GM12878 (cell line): ENCODE measurements around the gene ARHGAP22. TPM values are rescaled to one million over a fixed set of nuclear protein-coding genes. Genes with fewer than 3 reads are reported as not detected.

Source experiments
- ATAC-seq: fragments of 200-7000 bp; cut with Tn5 transposase; 3 replicates; pipeline ENCODE4 v1.9.1; 2020; ENCODE audit warnings: mild to moderate bottlenecking, moderate library complexity
- BruUV-seq: library from RNA; stranded (reverse); fragments of 400-500 nt; replicated peaks from 2 replicates; lab custom pipeline; 2021; lab: Mats Ljungman, UMichigan
- CTCF ChIA-PET: fragments of 300-600 bp; sonication (Branson Sonifier 250); formaldehyde crosslinking; extraction: SDS; loops from one replicate; lab custom pipeline; 2021; ENCODE audit warnings: inconsistent platforms; lab: Yijun Ruan, JAX
- POLR2A ChIA-PET: fragments of 350-600 bp; formaldehyde crosslinking; extraction: SDS; loops from one replicate; lab custom pipeline; 2021; ENCODE audit warnings: inconsistent platforms; lab: Charles Lee
- RAD21 ChIA-PET: fragments of 300-600 bp; sonication (Branson Sonifier 250); formaldehyde crosslinking; loops from one replicate; lab custom pipeline; 2023; ENCODE audit warnings: antibody characterized with exemption; ENCODE audit not compliant: unreplicated experiment; lab: Charles Lee
- SMC1A ChIA-PET: fragments of 300-600 bp; sonication (Branson Sonifier 250); formaldehyde crosslinking; loops from one replicate; lab custom pipeline; 2023; ENCODE audit not compliant: unreplicated experiment, uncharacterized antibody; lab: Charles Lee
- DNase-seq: peaks from one replicate; pipeline ENCODE4 v3.0.0-alpha.2; 2011; ENCODE audit warnings: low read depth, low spot score
- FAIRE-seq: peaks from 3 replicates; lab custom pipeline; 2011; peaks lifted over from hg19 to GRCh38; lab: Jason Lieb, UNC
- H2AFZ ChIP-seq: 2 replicates; pipeline ENCODE4 v1.6.0; 2011; ENCODE audit warnings: low read depth, low read length, control low read depth; ENCODE audit not compliant: control insufficient read depth
- H3K27ac ChIP-seq: 2 replicates; pipeline ENCODE4 v1.5.1; 2011; ENCODE audit warnings: control low read depth; ENCODE audit not compliant: control insufficient read depth, insufficient read depth
- H3K27me3 ChIP-seq, 2 experiments: replicated peaks in 1 of 2; 2 replicates each; pipeline versions ENCODE4 v1.6.0 to v1.6.1; 2011; ENCODE audit warnings: low read length in 1 of 2; ENCODE audit not compliant: control insufficient read depth in 2 of 2, insufficient read depth in 2 of 2
- H3K36me3 ChIP-seq, 2 experiments: 2 replicates each; pipeline ENCODE4 v1.5.1; 2011; ENCODE audit warnings: low read length in 1 of 2; ENCODE audit not compliant: control insufficient read depth in 2 of 2, insufficient read depth in 2 of 2
- H3K4me1 ChIP-seq: 2 replicates; pipeline ENCODE4 v1.6.1; 2011; ENCODE audit warnings: mild to moderate bottlenecking, low read length, moderate library complexity, mixed read lengths; ENCODE audit not compliant: control insufficient read depth, insufficient read depth
- H3K4me2 ChIP-seq: 2 replicates; pipeline ENCODE4 v1.6.0; 2011; ENCODE audit warnings: control low read depth; ENCODE audit not compliant: control insufficient read depth, insufficient read depth
- H3K4me3 ChIP-seq: fragments of 200-600 bp; sonication (generic); 2 replicates; pipeline ENCODE4 v1.5.1; 2016
- H3K79me2 ChIP-seq: 2 replicates; pipeline ENCODE4 v1.6.0; 2011; ENCODE audit warnings: low read length; ENCODE audit not compliant: control insufficient read depth, insufficient read depth
- H3K9ac ChIP-seq: 2 replicates; pipeline ENCODE4 v1.8.0; 2011; ENCODE audit warnings: low read length, control low read depth, mixed read lengths; ENCODE audit not compliant: control insufficient read depth, insufficient read depth
- H3K9me3 ChIP-seq: replicated peaks from 3 replicates; pipeline ENCODE4 v1.5.1; 2011; ENCODE audit warnings: mild to moderate bottlenecking, low read length; ENCODE audit not compliant: control insufficient read depth, insufficient read depth
- H4K20me1 ChIP-seq: 2 replicates; pipeline ENCODE4 v1.6.0; 2011; ENCODE audit not compliant: control insufficient read depth, insufficient read depth
- BCL11A ChIP-seq: IDR thresholded peaks from 2 replicates; pipeline ENCODE4 v1.6.1; 2011; ENCODE audit warnings: low read depth, low read length
- BRCA1 ChIP-seq: IDR thresholded peaks from 2 replicates; pipeline ENCODE4 v1.6.1; 2011; ENCODE audit warnings: low read depth, low read length, improper control_type of control experiment
- CBX5 ChIP-seq: sonication (generic); IDR thresholded peaks from 2 replicates; pipeline ENCODE4 v1.6.1; 2016; ENCODE audit warnings: low read depth, moderate library complexity, mild to moderate bottlenecking, inconsistent platforms
- CHD1 ChIP-seq: IDR thresholded peaks from 2 replicates; pipeline ENCODE4 v1.6.1; 2012; ENCODE audit warnings: low read depth, low read length, improper control_type of control experiment
- CREM ChIP-seq: IDR thresholded peaks from 2 replicates; pipeline ENCODE4 v1.6.1; 2014; ENCODE audit warnings: antibody characterized with exemption, low read depth
- CTCF ChIP-seq, 3 experiments: IDR thresholded peaks in 2 of 3; conservative IDR thresholded peaks in 1 of 3; 2 replicates each; pipeline ENCODE4 v1.5.1; 2011; ENCODE audit warnings: low read depth in 3 of 3, low read length in 3 of 3, mild to moderate bottlenecking in 3 of 3, control low read depth in 2 of 3, moderate library complexity in 2 of 3, inconsistent platforms in 1 of 3, mixed read lengths in 1 of 3; ENCODE audit not compliant: control insufficient read depth in 2 of 3, insufficient read depth in 1 of 3; ENCODE audit errors: extremely low read depth in 1 of 3
- IKZF1 ChIP-seq: fragments of 450-650 bp; conservative IDR thresholded peaks from 2 replicates; pipeline ENCODE4 v1.6.1; 2017; ENCODE audit warnings: antibody characterized with exemption, mild to moderate bottlenecking
- POLR2AphosphoS2 ChIP-seq: IDR thresholded peaks from 2 replicates; pipeline ENCODE4 v1.6.1; 2011; ENCODE audit warnings: low read depth, mild to moderate bottlenecking, low read length, improper control_type of control experiment, moderate library complexity
- RAD21 ChIP-seq: IDR thresholded peaks from 2 replicates; pipeline ENCODE4 v1.6.1; 2011; ENCODE audit warnings: mild to moderate bottlenecking, low read depth, low read length, moderate library complexity; ENCODE audit not compliant: insufficient read depth
- RFX5 ChIP-seq: IDR thresholded peaks from 2 replicates; pipeline ENCODE4 v1.6.1; 2011; ENCODE audit warnings: low read depth, low read length, improper control_type of control experiment
- TAF1 ChIP-seq: IDR thresholded peaks from 2 replicates; pipeline ENCODE4 v1.6.1; 2011; ENCODE audit warnings: mild to moderate bottlenecking, low read depth, low read length, borderline replicate concordance
- WGBS: methylation state at CpG from one replicate; pipeline ENCODE4 v1.1.6; 2016; ENCODE audit warnings: low lambda C conversion rate; ENCODE audit not compliant: insufficient replicate concordance, insufficient coverage; ENCODE audit errors: missing lambda C conversion rate; 5-methylcytosine and 5-hydroxymethylcytosine counted together
- in situ Hi-C: fragments of 300-500 bp; cut with MboI; formaldehyde crosslinking; loops from 9 replicates; pipeline ENCODE4 v1.14.3; 2018; ENCODE audit warnings: mixed read lengths
- intact Hi-C: fragments of 100-400 bp; cut with micrococcal nuclease; formaldehyde crosslinking; loops from one replicate; pipeline ENCODE4 v1.14.2; 2022; ENCODE audit not compliant: unreplicated experiment
- polyA plus RNA-seq, 11 experiments: library from polyadenylated mRNA; depleted of rRNA in 4 of 11; unstranded in 6 of 11; stranded (reverse) in 5 of 11; fragments of >200 nt; fragmentation: Nextera tagmentation in 4 of 11; fragmentation: Illumina TruSeq in 1 of 11; extraction: Ambion mirVana in 4 of 11; extraction: Trizol in 1 of 11; gene quantifications; 1 replicate in 1 of 11; 2 replicates in 10 of 11; pipeline versions ENCODE4 v1.2.1 to v1.2.3, GENCODE V29; 2011 to 2016; ENCODE audit warnings: inconsistent platforms in 2 of 11, missing spikeins in 2 of 11, low read depth in 1 of 11
- total RNA-seq, 4 experiments: library from RNA; depleted of rRNA in 3 of 4; stranded (reverse); fragments of >200 nt in 3 of 4; fragmentation: Illumina TruSeq in 1 of 4; extraction: Trizol in 1 of 4; gene quantifications; 2 replicates each; pipeline versions ENCODE4 v1.2.1 to v1.2.3, GENCODE V29; 2013 to 2021
- TF ChIP-seq, protein P1 (sequence below): fragments of 450-650 bp; IDR thresholded peaks from 2 replicates; pipeline ENCODE4 v1.6.1; 2017; ENCODE audit warnings: mild to moderate bottlenecking, low read depth, inconsistent platforms; ENCODE audit not compliant: poor library complexity, severe bottlenecking
- TF ChIP-seq, protein P2 (sequence below): IDR thresholded peaks from 2 replicates; pipeline ENCODE4 v1.6.1; 2012; ENCODE audit warnings: low read length, inconsistent platforms
- TF ChIP-seq, protein P3 (sequence below): fragments of 450-650 bp; conservative IDR thresholded peaks from 2 replicates; pipeline ENCODE4 v1.6.1; 2017; ENCODE audit warnings: mild to moderate bottlenecking, moderate library complexity

ARHGAP22 gene
- total and polyA plus RNA-seq, 10 of the 15 experiments (the other 5 are each of a cell fraction or from before 2014, with no cell fraction given), result 0.07 to 0.61 (median 0.18) TPM; not detected in 5

DNA sequence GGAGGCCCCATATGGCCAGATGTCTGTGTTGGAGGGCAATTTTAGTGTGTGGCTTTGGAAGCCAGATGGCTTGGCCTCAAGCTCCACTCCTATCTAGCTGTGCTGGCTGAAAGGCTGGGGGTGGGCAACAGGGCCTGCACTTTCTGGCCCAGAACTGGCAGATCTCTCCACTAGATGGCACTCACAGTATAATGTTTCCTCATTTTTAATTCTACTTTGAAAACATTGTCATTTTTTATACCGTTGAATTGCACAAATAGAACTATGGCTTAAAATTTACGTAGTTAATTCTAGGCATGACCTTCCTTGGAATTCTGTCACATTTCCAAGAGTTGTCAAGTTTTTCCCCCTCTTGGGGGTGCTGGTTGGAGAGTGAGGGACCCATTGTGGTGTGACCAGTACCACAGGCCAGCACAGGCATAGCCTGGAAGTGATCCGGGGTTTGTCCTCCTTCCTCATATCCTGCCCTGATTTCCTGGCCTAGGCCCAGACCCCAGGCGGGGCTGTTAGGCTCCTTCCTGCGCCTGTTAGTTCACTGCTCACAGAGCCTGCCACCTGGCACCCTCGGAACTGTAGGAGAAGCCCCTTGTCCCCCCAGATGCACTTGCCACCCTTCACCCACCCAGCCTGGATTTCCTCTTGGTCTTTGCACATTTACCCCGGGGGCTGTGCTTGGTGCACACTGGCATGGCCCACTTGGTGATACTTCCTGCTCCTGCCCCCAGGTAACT, 52.8 kb downstream of the ARHGAP22 start (continued):
- TF ChIP-seq CREM (no peak), POLR2AphosphoS2 (no peak), CTCF (IDR thresholded peaks at IDR 0.05 in 2 of 3, conservative IDR thresholded peaks at IDR 0.05 in 1 of 3; ENCODE audit: control insufficient read depth in 2 of 3, extremely low read depth in 1 of 3, insufficient read depth in 1 of 3, low read depth in 3 of 3, low read length in 3 of 3) (peak; percentile 60 to 84 (median 78)), IKZF1 (no peak), RAD21 (peak; percentile 80)

GRCh38 chr10:48550977-48551376, 53.9 kb downstream of the ARHGAP22 start:
- FAIRE-seq, result no peak
- TF ChIP-seq, protein P1, sequence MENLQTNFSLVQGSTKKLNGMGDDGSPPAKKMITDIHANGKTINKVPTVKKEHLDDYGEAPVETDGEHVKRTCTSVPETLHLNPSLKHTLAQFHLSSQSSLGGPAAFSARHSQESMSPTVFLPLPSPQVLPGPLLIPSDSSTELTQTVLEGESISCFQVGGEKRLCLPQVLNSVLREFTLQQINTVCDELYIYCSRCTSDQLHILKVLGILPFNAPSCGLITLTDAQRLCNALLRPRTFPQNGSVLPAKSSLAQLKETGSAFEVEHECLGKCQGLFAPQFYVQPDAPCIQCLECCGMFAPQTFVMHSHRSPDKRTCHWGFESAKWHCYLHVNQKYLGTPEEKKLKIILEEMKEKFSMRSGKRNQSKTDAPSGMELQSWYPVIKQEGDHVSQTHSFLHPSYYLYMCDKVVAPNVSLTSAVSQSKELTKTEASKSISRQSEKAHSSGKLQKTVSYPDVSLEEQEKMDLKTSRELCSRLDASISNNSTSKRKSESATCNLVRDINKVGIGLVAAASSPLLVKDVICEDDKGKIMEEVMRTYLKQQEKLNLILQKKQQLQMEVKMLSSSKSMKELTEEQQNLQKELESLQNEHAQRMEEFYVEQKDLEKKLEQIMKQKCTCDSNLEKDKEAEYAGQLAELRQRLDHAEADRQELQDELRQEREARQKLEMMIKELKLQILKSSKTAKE, result no peak
- TF ChIP-seq, protein P2, sequence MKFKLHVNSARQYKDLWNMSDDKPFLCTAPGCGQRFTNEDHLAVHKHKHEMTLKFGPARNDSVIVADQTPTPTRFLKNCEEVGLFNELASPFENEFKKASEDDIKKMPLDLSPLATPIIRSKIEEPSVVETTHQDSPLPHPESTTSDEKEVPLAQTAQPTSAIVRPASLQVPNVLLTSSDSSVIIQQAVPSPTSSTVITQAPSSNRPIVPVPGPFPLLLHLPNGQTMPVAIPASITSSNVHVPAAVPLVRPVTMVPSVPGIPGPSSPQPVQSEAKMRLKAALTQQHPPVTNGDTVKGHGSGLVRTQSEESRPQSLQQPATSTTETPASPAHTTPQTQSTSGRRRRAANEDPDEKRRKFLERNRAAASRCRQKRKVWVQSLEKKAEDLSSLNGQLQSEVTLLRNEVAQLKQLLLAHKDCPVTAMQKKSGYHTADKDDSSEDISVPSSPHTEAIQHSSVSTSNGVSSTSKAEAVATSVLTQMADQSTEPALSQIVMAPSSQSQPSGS, result no peak
- no peak for TF ChIP-seq CBX5
- TF ChIP-seq TAF1, result no peak
- TF ChIP-seq, protein P3, sequence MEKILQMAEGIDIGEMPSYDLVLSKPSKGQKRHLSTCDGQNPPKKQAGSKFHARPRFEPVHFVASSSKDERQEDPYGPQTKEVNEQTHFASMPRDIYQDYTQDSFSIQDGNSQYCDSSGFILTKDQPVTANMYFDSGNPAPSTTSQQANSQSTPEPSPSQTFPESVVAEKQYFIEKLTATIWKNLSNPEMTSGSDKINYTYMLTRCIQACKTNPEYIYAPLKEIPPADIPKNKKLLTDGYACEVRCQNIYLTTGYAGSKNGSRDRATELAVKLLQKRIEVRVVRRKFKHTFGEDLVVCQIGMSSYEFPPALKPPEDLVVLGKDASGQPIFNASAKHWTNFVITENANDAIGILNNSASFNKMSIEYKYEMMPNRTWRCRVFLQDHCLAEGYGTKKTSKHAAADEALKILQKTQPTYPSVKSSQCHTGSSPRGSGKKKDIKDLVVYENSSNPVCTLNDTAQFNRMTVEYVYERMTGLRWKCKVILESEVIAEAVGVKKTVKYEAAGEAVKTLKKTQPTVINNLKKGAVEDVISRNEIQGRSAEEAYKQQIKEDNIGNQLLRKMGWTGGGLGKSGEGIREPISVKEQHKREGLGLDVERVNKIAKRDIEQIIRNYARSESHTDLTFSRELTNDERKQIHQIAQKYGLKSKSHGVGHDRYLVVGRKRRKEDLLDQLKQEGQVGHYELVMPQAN, result no peak
- TF ChIP-seq BCL11A, result no peak
- TF ChIP-seq RFX5, result no peak
- no peak for TF ChIP-seq BRCA1
- no peak for TF ChIP-seq CHD1

More at GRCh38 chr10:48550977-48551376, 53.9 kb downstream of the ARHGAP22 start:
- ChIA-PET RAD21 (interaction anchor here (0.6 to 21.1 kb wide), 4 partner anchors 23 to 196 kb away, joined by 3 to 333 read pairs (median 4); no protein-coding TSS in a partner anchor), POLR2A (interaction anchor here (1.6 kb wide), 1 partner anchor 105 kb away, joined by 4 read pairs; no protein-coding TSS in a partner anchor), SMC1A (interaction anchor here (0.7 to 10.7 kb wide), 6 partner anchors 12 to 189 kb away, joined by 3 to 173 read pairs (median 5); partner anchors contain the start of gene ARHGAP22), CTCF (interaction anchor here (1.0 to 19.6 kb wide), 12 partner anchors 10 to 253 kb away, joined by 3 to 436 read pairs (median 7); partner anchors contain the start of gene ARHGAP22)
- Histone ChIP-seq H3K27ac (no peak overlapping the region), H2AFZ (no peak overlapping the region), H3K9me3 (no peaks in the 10 kb centered on the region), H3K9ac (no peak overlapping the region), H3K27me3 (no peaks in the 10 kb centered on the region), H3K4me1 (no peaks in the 10 kb centered on the region), H3K79me2 (no peaks in the 10 kb centered on the region), H3K36me3 (no peaks in the 10 kb centered on the region), H4K20me1 (no peaks in the 10 kb centered on the region), H3K4me3 (no peak overlapping the region), H3K4me2 (no peak overlapping the region)
- ATAC-seq (no peak), DNase-seq (no peak)
- intact Hi-C loops, result loop anchor here (1.0 to 10.0 kb wide), 3 partner anchors 151 to 964 kb away; no protein-coding TSS in a partner anchor
- in situ Hi-C loops, result loop anchor here (5.0 kb wide), 3 partner anchors 106 to 189 kb away; no protein-coding TSS in a partner anchor
- BruUV-seq, result no TSS peak
- WGBS, result 0% methylated on average over 3 of the region's 3 CpGs
